ENCODE measurements around the gene PCOLCE2. TPM values are rescaled to one million over a fixed set of nuclear protein-coding genes. Genes with fewer than 3 reads are reported as not detected.

The PCOLCE2 gene
- total RNA-seq, 3 donors from 2014 or later, result 30.2 to 178 (median 36.0) TPM

DNA sequence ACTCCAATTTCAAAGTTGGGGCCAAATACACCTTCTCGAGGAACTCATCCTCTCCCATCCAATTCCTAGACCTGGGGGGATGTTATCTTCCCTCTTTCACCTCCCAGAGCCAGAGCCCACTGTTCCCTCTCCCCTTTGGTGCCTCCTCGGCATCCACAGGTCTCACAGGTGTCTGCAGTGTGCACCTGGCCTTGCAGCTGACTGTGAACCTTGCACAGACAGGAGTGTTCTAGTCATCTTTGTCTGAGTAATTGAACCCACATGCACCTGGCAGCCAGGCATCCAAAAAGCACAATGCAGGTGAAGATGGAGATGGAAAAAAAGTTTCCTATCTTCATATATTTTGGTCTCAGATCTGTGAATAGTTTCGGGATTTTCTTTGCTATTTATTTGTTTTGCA lies 30.8 kb downstream of the PCOLCE2 start:
- H3K27me3 ChIP-seq, result peaks cover 0 to 6% of the 10 kb centered on the region in 2 donors
- H3K36me3 ChIP-seq, result no peaks in the 10 kb centered on the region
- intact Hi-C loops (cut with DNase I; ENCODE audit: low total_unique reads), result loop anchor here (5.0 kb wide), 1 partner anchor 1041 kb away; no protein-coding TSS in a partner anchor
- H3K9me3 ChIP-seq, result no peaks in the 10 kb centered on the region
- H3K4me1 ChIP-seq, result no peaks in the 10 kb centered on the region
- TF ChIP-seq, protein P1, sequence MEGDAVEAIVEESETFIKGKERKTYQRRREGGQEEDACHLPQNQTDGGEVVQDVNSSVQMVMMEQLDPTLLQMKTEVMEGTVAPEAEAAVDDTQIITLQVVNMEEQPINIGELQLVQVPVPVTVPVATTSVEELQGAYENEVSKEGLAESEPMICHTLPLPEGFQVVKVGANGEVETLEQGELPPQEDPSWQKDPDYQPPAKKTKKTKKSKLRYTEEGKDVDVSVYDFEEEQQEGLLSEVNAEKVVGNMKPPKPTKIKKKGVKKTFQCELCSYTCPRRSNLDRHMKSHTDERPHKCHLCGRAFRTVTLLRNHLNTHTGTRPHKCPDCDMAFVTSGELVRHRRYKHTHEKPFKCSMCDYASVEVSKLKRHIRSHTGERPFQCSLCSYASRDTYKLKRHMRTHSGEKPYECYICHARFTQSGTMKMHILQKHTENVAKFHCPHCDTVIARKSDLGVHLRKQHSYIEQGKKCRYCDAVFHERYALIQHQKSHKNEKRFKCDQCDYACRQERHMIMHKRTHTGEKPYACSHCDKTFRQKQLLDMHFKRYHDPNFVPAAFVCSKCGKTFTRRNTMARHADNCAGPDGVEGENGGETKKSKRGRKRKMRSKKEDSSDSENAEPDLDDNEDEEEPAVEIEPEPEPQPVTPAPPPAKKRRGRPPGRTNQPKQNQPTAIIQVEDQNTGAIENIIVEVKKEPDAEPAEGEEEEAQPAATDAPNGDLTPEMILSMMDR (IDR thresholded peaks at IDR 0.05), result no peak
- TF ChIP-seq POLR2A (IDR thresholded peaks at IDR 0.05), result no peak
- TF ChIP-seq POLR2AphosphoS5 (IDR thresholded peaks at IDR 0.05), result no peak
- no peak for DNase-seq (ENCODE audit: low spot score in 2 of 2)
- H3K4me3 ChIP-seq, result no peak overlapping the region
- no peak overlapping the region for H3K27ac ChIP-seq

DNA sequence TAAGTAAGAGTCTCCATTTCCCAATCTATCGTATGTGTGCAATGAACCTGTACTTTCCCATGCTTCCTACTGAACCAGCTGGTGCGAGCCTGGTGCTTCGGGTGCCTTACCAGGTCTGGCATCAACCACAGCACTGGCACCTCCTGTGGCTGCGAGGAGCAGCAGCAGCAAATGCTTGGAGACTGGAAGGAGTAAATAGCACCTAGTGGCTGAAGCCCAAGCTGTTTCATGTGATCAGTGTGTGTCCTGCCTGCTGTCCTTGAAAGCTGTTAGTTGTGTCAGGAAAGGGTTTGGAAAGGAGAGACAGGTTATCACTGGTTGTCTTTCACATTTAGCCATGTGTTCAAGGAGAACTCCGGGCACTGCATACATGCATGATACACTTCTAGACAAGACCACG lies 31.8 kb downstream of the PCOLCE2 start:
- H3K9me3 ChIP-seq, result no peaks in the 10 kb centered on the region
- no peak overlapping the region for H3K4me3 ChIP-seq
- no peak for DNase-seq (ENCODE audit: low spot score in 2 of 2)
- H3K4me1 ChIP-seq, result no peaks in the 10 kb centered on the region
- intact Hi-C loops (cut with DNase I; ENCODE audit: low total_unique reads), result loop anchor here (5.0 kb wide), 1 partner anchor 1040 kb away; no protein-coding TSS in a partner anchor
- no peak for TF ChIP-seq POLR2AphosphoS5 (IDR thresholded peaks at IDR 0.05)
- TF ChIP-seq, protein P1 (IDR thresholded peaks at IDR 0.05), result peak in 1 of 3 donors; percentile 25
- H3K27ac ChIP-seq, result no peak overlapping the region
- H3K27me3 ChIP-seq, result peaks cover 0 to 6% of the 10 kb centered on the region in 2 donors
- H3K36me3 ChIP-seq, result no peaks in the 10 kb centered on the region

DNA sequence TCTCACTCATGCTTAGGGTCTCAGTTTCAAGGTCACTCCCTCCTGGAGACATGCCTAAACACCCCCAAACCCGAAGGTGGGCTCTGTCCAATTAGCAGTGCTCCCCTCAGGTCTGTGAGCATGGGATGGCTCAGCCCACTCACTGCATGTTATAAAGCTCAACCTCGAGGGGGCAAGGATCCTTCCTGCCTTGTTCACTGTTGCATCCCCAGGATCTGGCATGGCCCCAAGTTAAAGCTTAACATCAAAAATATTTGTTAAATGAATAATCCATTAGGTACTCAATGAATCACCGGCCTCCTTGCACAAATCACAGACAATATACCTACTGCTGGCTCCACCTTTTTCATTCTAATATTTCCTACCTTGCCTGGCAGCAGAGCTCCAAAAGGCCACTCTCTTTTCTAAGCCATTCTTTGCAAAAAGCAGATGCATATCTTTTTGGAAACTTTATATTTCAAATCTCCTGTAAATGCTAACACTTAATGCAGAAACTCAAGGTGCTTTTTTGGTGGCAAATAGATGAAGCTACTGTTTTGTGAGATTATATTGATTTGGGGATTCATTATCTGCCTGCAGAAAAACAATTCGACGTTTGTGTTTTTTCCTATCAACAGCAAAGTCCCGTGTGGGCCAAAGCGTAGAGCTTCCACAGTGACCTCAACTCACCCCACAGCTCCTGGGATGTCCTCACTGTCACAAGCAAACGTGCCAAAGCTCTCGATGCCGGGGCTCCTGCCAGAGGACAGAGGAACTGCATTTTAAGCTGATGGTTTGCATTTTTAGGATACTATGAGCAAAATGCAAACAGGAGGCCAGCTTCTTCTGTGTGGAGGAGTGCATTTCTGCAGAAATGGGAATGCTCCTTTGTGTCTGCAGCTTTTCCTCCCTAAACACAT lies 35.4 kb downstream of the PCOLCE2 start:
- TF ChIP-seq, protein P1 (IDR thresholded peaks at IDR 0.05), result no peak
- TF ChIP-seq POLR2A (IDR thresholded peaks at IDR 0.05) (no peak), POLR2AphosphoS5 (IDR thresholded peaks at IDR 0.05) (no peak)
- intact Hi-C loops (cut with DNase I; ENCODE audit: low total_unique reads), result no loop called here
- Histone ChIP-seq H3K27ac (no peak overlapping the region), H3K4me1 (no peaks in the 10 kb centered on the region), H3K36me3 (no peaks in the 10 kb centered on the region), H3K4me3 (no peak overlapping the region), H3K27me3 (no peaks in the 10 kb centered on the region), H3K9me3 (no peaks in the 10 kb centered on the region)
- no peak for DNase-seq (ENCODE audit: low spot score in 2 of 2)

DNA sequence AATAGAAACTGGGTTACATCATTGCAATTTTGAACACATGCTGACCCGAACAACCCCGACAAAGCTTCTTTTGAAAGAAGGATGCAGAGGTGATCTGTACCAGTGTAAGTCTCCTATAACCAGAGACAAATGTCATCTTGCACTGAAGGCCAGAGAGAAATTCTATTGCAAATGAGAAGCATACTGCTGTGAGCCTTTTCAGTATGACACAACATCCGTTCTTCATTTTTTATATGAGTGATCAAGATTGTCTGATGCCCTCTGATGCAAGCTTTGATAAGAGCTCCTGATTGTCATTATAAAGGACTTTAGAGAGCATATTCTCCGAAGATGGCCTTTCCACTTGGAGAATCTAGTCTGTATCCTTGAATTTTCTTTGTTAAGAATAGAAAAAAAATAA lies 36.9 kb downstream of the PCOLCE2 start:
- no peaks in the 10 kb centered on the region for H3K27me3 ChIP-seq
- no peaks in the 10 kb centered on the region for H3K9me3 ChIP-seq
- H3K4me1 ChIP-seq, result no peaks in the 10 kb centered on the region
- H3K4me3 ChIP-seq, result no peak overlapping the region
- intact Hi-C loops (cut with DNase I; ENCODE audit: low total_unique reads), result no loop called here
- no peaks in the 10 kb centered on the region for H3K36me3 ChIP-seq
- no peak for DNase-seq (ENCODE audit: low spot score in 2 of 2)
- TF ChIP-seq POLR2A (IDR thresholded peaks at IDR 0.05) (no peak), POLR2AphosphoS5 (IDR thresholded peaks at IDR 0.05) (no peak)
- TF ChIP-seq, protein P1 (IDR thresholded peaks at IDR 0.05), result no peak
- H3K27ac ChIP-seq, result no peak overlapping the region

DNA sequence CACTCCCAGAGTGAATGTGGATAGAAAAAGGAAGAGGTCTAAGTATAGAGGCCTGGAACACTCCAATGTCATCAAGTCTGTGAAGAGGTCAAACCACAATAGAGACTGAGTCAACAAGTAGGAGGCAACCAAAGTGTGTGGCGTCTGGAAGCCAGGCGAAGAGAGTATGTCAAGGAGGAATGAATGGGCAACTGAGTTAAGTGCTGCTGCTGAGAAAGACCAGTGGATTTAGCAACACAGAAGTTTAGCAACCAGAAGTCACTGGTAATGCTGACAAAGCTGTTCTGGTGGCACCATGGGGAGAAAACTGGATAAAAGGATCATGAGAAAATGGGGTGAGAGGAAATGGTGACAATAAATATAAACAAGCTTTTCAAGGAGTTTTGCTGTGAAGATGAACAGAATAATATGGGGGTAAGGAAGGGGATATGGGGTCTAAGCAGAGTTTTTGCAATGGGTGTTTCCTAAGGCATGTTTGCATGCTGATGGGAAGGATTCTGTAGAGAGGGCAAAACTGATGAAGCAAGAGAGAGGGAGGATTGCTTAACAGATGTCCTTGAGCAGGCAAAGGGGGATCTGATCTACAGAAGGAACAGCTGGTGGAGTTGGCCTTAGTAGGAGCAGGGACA lies 38.4 kb downstream of the PCOLCE2 start:
- DNase-seq (ENCODE audit: low spot score in 2 of 2), result no peak
- H3K27ac ChIP-seq, result no peak overlapping the region
- intact Hi-C loops (cut with DNase I; ENCODE audit: low total_unique reads), result no loop called here
- H3K27me3 ChIP-seq, result no peaks in the 10 kb centered on the region
- H3K4me3 ChIP-seq, result no peak overlapping the region
- H3K4me1 ChIP-seq, result no peaks in the 10 kb centered on the region
- H3K36me3 ChIP-seq, result no peaks in the 10 kb centered on the region
- no peaks in the 10 kb centered on the region for H3K9me3 ChIP-seq
- TF ChIP-seq POLR2AphosphoS5 (IDR thresholded peaks at IDR 0.05) (no peak), POLR2A (IDR thresholded peaks at IDR 0.05) (no peak)
- TF ChIP-seq, protein P1 (IDR thresholded peaks at IDR 0.05), result no peak

All from breast epithelium (tissue), 4 donors.